Natural killer cell (primary cell): ENCODE results near the gene DHCR24. TPM values are rescaled to one million over a fixed set of nuclear protein-coding genes. Genes with fewer than 3 reads are reported as not detected.

Source experiments
- ATAC-seq, 3 donors: fragments of 150-1000 bp in 2 of 3; fragments of 200-7000 bp in 1 of 3; cut with Tn5 transposase; 1 replicate in 1 of 3; 2 replicates in 2 of 3; pipeline ENCODE4 v1.10.0; 2021; ENCODE audit warnings: mild to moderate bottlenecking in 2 of 3, moderate library complexity in 2 of 3
- DNase-seq, 2 donors: peaks; one replicate each; pipeline versions ENCODE4 v3.0.0 to v3.0.0-alpha.2; 2013 to 2021; ENCODE audit warnings: mixed read lengths in 1 of 2
- H3K27ac ChIP-seq: one replicate; pipeline ENCODE4 v1.5.1; 2013; ENCODE audit warnings: mild to moderate bottlenecking, low read length
- H3K27me3 ChIP-seq: one replicate; pipeline ENCODE4 v1.6.1; 2013; ENCODE audit warnings: low read length; ENCODE audit not compliant: control insufficient read depth, insufficient read depth
- H3K36me3 ChIP-seq: one replicate; pipeline ENCODE4 v1.6.1; 2013; ENCODE audit warnings: low read length; ENCODE audit not compliant: control insufficient read depth, insufficient read depth
- H3K4me1 ChIP-seq: one replicate; pipeline ENCODE4 v1.6.1; 2013; ENCODE audit warnings: low read length; ENCODE audit not compliant: control insufficient read depth, insufficient read depth
- H3K4me3 ChIP-seq: one replicate; pipeline ENCODE4 v1.5.1; 2013; ENCODE audit warnings: low read length
- H3K9me3 ChIP-seq: one replicate; pipeline ENCODE4 v1.6.1; 2013; ENCODE audit warnings: low read length; ENCODE audit not compliant: control insufficient read depth, insufficient read depth
- H3K27ac Mint-ChIP-seq, 2 donors: one replicate each; pipeline ENCODE4 v1.8.0; 2022; ENCODE audit warnings: mild to moderate bottlenecking in 2 of 2, mixed read lengths in 2 of 2, moderate library complexity in 1 of 2
- H3K27me3 Mint-ChIP-seq, 2 donors: one replicate each; pipeline ENCODE4 v1.8.0; 2022; ENCODE audit warnings: low read depth in 2 of 2, mixed read lengths in 2 of 2
- H3K36me3 Mint-ChIP-seq: one replicate; pipeline ENCODE4 v1.8.0; 2022; ENCODE audit warnings: mixed read lengths
- H3K4me1 Mint-ChIP-seq, 2 donors: one replicate each; pipeline ENCODE4 v1.8.0; 2022; ENCODE audit warnings: mixed read lengths in 2 of 2
- H3K4me3 Mint-ChIP-seq: one replicate; pipeline ENCODE4 v1.8.0; 2022; ENCODE audit warnings: mild to moderate bottlenecking, moderate library complexity, mixed read lengths
- H3K9me3 Mint-ChIP-seq, 2 donors: one replicate each; pipeline ENCODE4 v1.8.0; 2022; ENCODE audit warnings: mixed read lengths in 2 of 2
- CTCF ChIP-seq: fragments of 200-600 bp; IDR thresholded peaks from one replicate; pipeline ENCODE4 v1.8.0; 2022; ENCODE audit warnings: antibody characterized with exemption
- WGBS: methylation state at CpG from one replicate; pipeline ENCODE4 v1.1.7; 2013; ENCODE audit warnings: missing lambda C conversion rate; ENCODE audit not compliant: insufficient coverage; 5-methylcytosine and 5-hydroxymethylcytosine counted together
- intact Hi-C: fragments of 100-400 bp; cut with micrococcal nuclease; formaldehyde crosslinking; loops from one replicate; pipeline ENCODE4 v1.14.2; 2022
- total RNA-seq, 4 donors: library from RNA; stranded (reverse); fragments of 120-200 nt in 1 of 4; gene quantifications; one replicate each; pipeline versions ENCODE4 v1.2.3 to v1.2.4, GENCODE V29; 2013 to 2022

The DHCR24 gene
- total RNA-seq, 3 donors from 2014 or later (not counting 1 experiment from before 2014, with no cell fraction given): 8.7 to 17.2 (median 10.4) TPM

- no peaks in the 10 kb centered on the region for H3K9me3 ChIP-seq
- intact Hi-C loops: no loop called here
- no peak overlapping the region for H3K4me3 Mint-ChIP-seq
- no peaks in the 10 kb centered on the region for H3K27me3 ChIP-seq
- no peaks in the 10 kb centered on the region for H3K4me1 Mint-ChIP-seq
- DNase-seq (no peak), ATAC-seq (no peak)
- H3K27me3 Mint-ChIP-seq: peaks cover 8 to 14% of the 10 kb centered on the region in 2 donors
- no peak for TF ChIP-seq CTCF
- H3K27ac ChIP-seq: no peak overlapping the region
- no peaks in the 10 kb centered on the region for H3K9me3 Mint-ChIP-seq
- H3K4me3 ChIP-seq: no peak overlapping the region
- H3K36me3 Mint-ChIP-seq: no peaks in the 10 kb centered on the region
- H3K4me1 ChIP-seq: no peaks in the 10 kb centered on the region
- 81% methylated on average over 7 of the region's 8 CpGs for WGBS
- H3K27ac Mint-ChIP-seq: no peak overlapping the region
- H3K36me3 ChIP-seq: no peaks in the 10 kb centered on the region
Measured at GRCh38 chr1:54927472-54928240, 40.7 kb upstream of the DHCR24 start.

- Mint-ChIP-seq H3K27ac (no peak overlapping the region), H3K27me3 (peaks cover 8 to 19% of the 10 kb centered on the region in 2 donors), H3K9me3 (no peaks in the 10 kb centered on the region), H3K4me3 (no peak overlapping the region), H3K36me3 (no peaks in the 10 kb centered on the region), H3K4me1 (no peaks in the 10 kb centered on the region)
- no peak for TF ChIP-seq CTCF
- intact Hi-C loops: no loop called here
- H3K27ac ChIP-seq: no peak overlapping the region
- no peak for ATAC-seq
- H3K9me3 ChIP-seq: no peaks in the 10 kb centered on the region
- H3K4me3 ChIP-seq: no peak overlapping the region
- 84% methylated on average over 2 of the region's 2 CpGs for WGBS
- no peaks in the 10 kb centered on the region for H3K36me3 ChIP-seq
- no peaks in the 10 kb centered on the region for H3K27me3 ChIP-seq
- no peak for DNase-seq
- H3K4me1 ChIP-seq: no peaks in the 10 kb centered on the region
Measured at GRCh38 chr1:54926970-54927369, 40.0 kb upstream of the DHCR24 start.

GRCh38 chr1:54922921-54923421 lies 36.0 kb upstream of the DHCR24 start:
- no peak overlapping the region for H3K4me3 ChIP-seq
- H3K36me3 ChIP-seq: no peaks in the 10 kb centered on the region
- no peaks in the 10 kb centered on the region for H3K4me1 ChIP-seq
- intact Hi-C loops: no loop called here
- no peaks in the 10 kb centered on the region for H3K9me3 Mint-ChIP-seq
- 90% methylated on average over 2 of the region's 2 CpGs for WGBS
- no peaks in the 10 kb centered on the region for H3K4me1 Mint-ChIP-seq
- no peak for DNase-seq
- H3K27me3 Mint-ChIP-seq: peaks cover 22 to 24% of the 10 kb centered on the region in 2 donors
- ATAC-seq: no peak
- no peaks in the 10 kb centered on the region for H3K9me3 ChIP-seq
- no peaks in the 10 kb centered on the region for H3K36me3 Mint-ChIP-seq
- no peaks in the 10 kb centered on the region for H3K27me3 ChIP-seq
- H3K4me3 Mint-ChIP-seq: no peak overlapping the region
- TF ChIP-seq CTCF: no peak
- H3K27ac ChIP-seq: no peak overlapping the region
- no peak overlapping the region for H3K27ac Mint-ChIP-seq
